H9 (cell line): ENCODE data around the gene MUSTN1. TPM values are rescaled to one million over a fixed set of nuclear protein-coding genes. Genes with fewer than 3 reads are reported as not detected.

Experiments
- DNase-seq: peaks from one replicate; pipeline ENCODE4 v3.0.0-alpha.2; 2017
- H2AFZ ChIP-seq: one replicate; pipeline ENCODE4 v1.6.1; 2013; ENCODE audit warnings: mild to moderate bottlenecking, low read length, control low read depth, moderate library complexity
- H2AK5ac ChIP-seq: 2 replicates; pipeline ENCODE4 v1.6.1; 2013; ENCODE audit warnings: low read length, control low read depth, mixed read lengths; ENCODE audit not compliant: insufficient read length
- H2BK120ac ChIP-seq: one replicate; pipeline ENCODE4 v1.6.1; 2013; ENCODE audit warnings: low read depth, mild to moderate bottlenecking, low read length, control low read depth, inconsistent platforms; ENCODE audit not compliant: poor library complexity, severe bottlenecking
- H2BK12ac ChIP-seq: 2 replicates; pipeline ENCODE4 v1.6.1; 2013; ENCODE audit warnings: low read length, control low read depth, mixed read lengths, low read depth; ENCODE audit not compliant: insufficient read length
- H2BK15ac ChIP-seq: 2 replicates; pipeline ENCODE4 v1.6.1; 2013; ENCODE audit warnings: low read depth, low read length, control low read depth
- H2BK20ac ChIP-seq: one replicate; pipeline ENCODE4 v1.6.1; 2013; ENCODE audit warnings: low read depth, mild to moderate bottlenecking, low read length, control low read depth, inconsistent platforms; ENCODE audit not compliant: poor library complexity, severe bottlenecking
- H2BK5ac ChIP-seq: 2 replicates; pipeline ENCODE4 v1.6.1; 2013; ENCODE audit warnings: low read length, control low read depth, mixed read lengths; ENCODE audit not compliant: insufficient read length
- H3K14ac ChIP-seq: 2 replicates; pipeline ENCODE4 v1.6.1; 2013; ENCODE audit warnings: low read length, control low read depth; ENCODE audit not compliant: insufficient read depth
- H3K18ac ChIP-seq: 2 replicates; pipeline ENCODE4 v1.6.1; 2013; ENCODE audit warnings: low read depth, mild to moderate bottlenecking, mixed read lengths, low read length, control low read depth; ENCODE audit not compliant: insufficient read length
- H3K23ac ChIP-seq: 2 replicates; pipeline ENCODE4 v1.6.1; 2013; ENCODE audit warnings: low read length, control low read depth, mixed read lengths, low read depth; ENCODE audit not compliant: insufficient read length
- H3K23me2 ChIP-seq: 2 replicates; pipeline ENCODE4 v1.6.1; 2013; ENCODE audit warnings: low read depth, mild to moderate bottlenecking, mixed read lengths, low read length, control low read depth; ENCODE audit not compliant: insufficient read length, poor library complexity, severe bottlenecking
- H3K27ac ChIP-seq: 2 replicates; pipeline ENCODE4 v1.5.1; 2013; ENCODE audit warnings: low read length, control low read depth, mixed read lengths, low read depth; ENCODE audit not compliant: insufficient read length
- H3K27me3 ChIP-seq: 2 replicates; pipeline ENCODE4 v1.6.1; 2013; ENCODE audit warnings: low read length, control low read depth, inconsistent platforms; ENCODE audit not compliant: insufficient read depth
- H3K4ac ChIP-seq: 2 replicates; pipeline ENCODE4 v1.6.1; 2013; ENCODE audit warnings: low read depth, mild to moderate bottlenecking, control low read depth, inconsistent platforms, low read length, moderate library complexity
- H3K4me1 ChIP-seq: 2 replicates; pipeline ENCODE4 v1.6.1; 2013; ENCODE audit warnings: low read length, control low read depth, inconsistent platforms; ENCODE audit not compliant: insufficient read depth
- H3K4me2 ChIP-seq: 2 replicates; pipeline ENCODE4 v1.6.1; 2013; ENCODE audit warnings: low read length, control low read depth, mixed read lengths; ENCODE audit not compliant: insufficient read length, insufficient read depth
- H3K56ac ChIP-seq: 2 replicates; pipeline ENCODE4 v1.6.1; 2013; ENCODE audit warnings: low read depth, mild to moderate bottlenecking, mixed read lengths, low read length, control low read depth; ENCODE audit not compliant: insufficient read length
- H3K79me1 ChIP-seq: 2 replicates; pipeline ENCODE4 v1.6.1; 2013; ENCODE audit warnings: low read depth, mild to moderate bottlenecking, moderate library complexity, low read length, control low read depth, inconsistent platforms; ENCODE audit not compliant: insufficient read depth, poor library complexity, severe bottlenecking
- H3K79me2 ChIP-seq: 2 replicates; pipeline ENCODE4 v1.6.1; 2013; ENCODE audit warnings: low read length, control low read depth, inconsistent platforms; ENCODE audit not compliant: insufficient read depth
- H3K9ac ChIP-seq: 2 replicates; pipeline ENCODE4 v1.6.1; 2013; ENCODE audit warnings: low read length, control low read depth, mixed read lengths; ENCODE audit not compliant: insufficient read length; ENCODE audit errors: extremely low read depth
- H3K9me3 ChIP-seq: one replicate; pipeline ENCODE4 v1.6.1; 2013; ENCODE audit warnings: low read depth, low read length, inconsistent platforms; ENCODE audit not compliant: control insufficient read depth
- H3T11ph ChIP-seq: one replicate; pipeline ENCODE4 v1.6.1; 2013; ENCODE audit warnings: mild to moderate bottlenecking, low read length, control low read depth, inconsistent platforms
- H4K20me1 ChIP-seq: one replicate; pipeline ENCODE4 v1.6.1; 2013; ENCODE audit not compliant: control insufficient read depth, insufficient read length, insufficient read depth
- H4K5ac ChIP-seq: 2 replicates; pipeline ENCODE4 v1.6.1; 2013; ENCODE audit warnings: low read depth, mild to moderate bottlenecking, mixed read lengths, low read length, control low read depth; ENCODE audit not compliant: insufficient read length
- H4K8ac ChIP-seq: replicated peaks from 2 replicates; pipeline ENCODE4 v1.6.1; 2013; ENCODE audit warnings: low read length, control low read depth, mixed read lengths, low read depth; ENCODE audit not compliant: insufficient read length
- H4K91ac ChIP-seq: 2 replicates; pipeline ENCODE4 v1.6.1; 2013; ENCODE audit warnings: low read depth, mild to moderate bottlenecking, moderate library complexity, mixed read lengths, low read length, control low read depth; ENCODE audit not compliant: insufficient read length
- H3K27ac Mint-ChIP-seq, 3 experiments: 2 replicates in 2 of 3; 3 replicates in 1 of 3; pipeline ENCODE4 v1.8.0; 2020 to 2021; ENCODE audit warnings: mixed read lengths in 3 of 3, mild to moderate bottlenecking in 1 of 3, moderate library complexity in 1 of 3
- H3K27me3 Mint-ChIP-seq: 2 replicates; pipeline ENCODE4 v1.8.0; 2021; ENCODE audit warnings: low read depth, mild to moderate bottlenecking, moderate library complexity, mixed read lengths
- H3K36me3 Mint-ChIP-seq, 3 experiments: 2 replicates in 2 of 3; 3 replicates in 1 of 3; pipeline ENCODE4 v1.8.0; 2020 to 2021; ENCODE audit warnings: low read depth in 3 of 3, mixed read lengths in 3 of 3; ENCODE audit not compliant: insufficient read depth in 1 of 3
- H3K4me1 Mint-ChIP-seq, 2 experiments: 2 replicates each; pipeline ENCODE4 v1.8.0; 2020; ENCODE audit warnings: mixed read lengths in 2 of 2
- H3K4me3 Mint-ChIP-seq, 2 experiments: 2 replicates in 1 of 2; 3 replicates in 1 of 2; pipeline ENCODE4 v1.8.0; 2020 to 2021; ENCODE audit warnings: mild to moderate bottlenecking in 2 of 2, mixed read lengths in 2 of 2, moderate library complexity in 1 of 2
- H3K9me3 Mint-ChIP-seq, 2 experiments: 2 replicates in 1 of 2; 3 replicates in 1 of 2; pipeline ENCODE4 v1.8.0; 2020; ENCODE audit warnings: mild to moderate bottlenecking in 2 of 2, mixed read lengths in 2 of 2, moderate library complexity in 1 of 2
- WGBS: extraction: QIAGEN DNeasy Blood & Tissue Kit; methylation state at CpG from one replicate; pipeline ENCODE4 v1.1.7; 2013; ENCODE audit warnings: missing lambda C conversion rate, low lambda C conversion rate, mixed read lengths; ENCODE audit not compliant: insufficient read length; ENCODE audit errors: extremely low coverage; 5-methylcytosine and 5-hydroxymethylcytosine counted together
- total RNA-seq: library from RNA; stranded (reverse); gene quantifications from 2 replicates; pipeline ENCODE4 v1.2.1, GENCODE V29; 2021
- TF ChIP-seq, protein P1 (sequence below): fragments of 200-600 bp; sonication (generic); conservative IDR thresholded peaks from 3 replicates; pipeline ENCODE4 v1.8.0; 2021; ENCODE audit warnings: antibody characterized with exemption, mild to moderate bottlenecking

Gene MUSTN1
- total RNA-seq, 1 experiment from 2014 or later = 0.72 TPM

DNA sequence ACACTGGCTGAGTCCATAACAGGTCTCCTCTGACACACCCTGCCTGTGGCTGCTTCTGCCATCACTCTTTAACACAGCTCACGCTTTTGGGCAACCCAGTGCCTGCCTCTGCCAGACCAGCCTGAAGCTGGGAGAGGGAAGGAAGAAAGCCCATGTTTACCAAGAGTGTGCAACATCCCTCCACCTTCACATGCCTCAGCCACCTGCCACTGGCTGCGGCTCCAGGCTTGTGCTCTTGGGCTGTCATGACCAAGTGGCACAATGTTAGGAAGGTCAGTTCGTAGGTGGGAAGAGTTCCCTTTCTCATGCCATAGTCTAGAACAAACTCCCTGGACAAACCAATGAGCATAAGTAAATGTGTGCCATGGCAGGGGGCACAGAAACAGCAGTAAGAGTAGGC is 42.3 kb upstream of the MUSTN1 start:
- Histone ChIP-seq H3K4me2 (no peak overlapping the region), H3K23me2 (no peaks in the 10 kb centered on the region), H3K56ac (no peak overlapping the region), H4K20me1 (no peaks in the 10 kb centered on the region), H3K27me3 (no peaks in the 10 kb centered on the region), H4K91ac (no peak overlapping the region), H4K8ac (no peak overlapping the region), H3K4ac (no peak overlapping the region), H3K9me3 (no peaks in the 10 kb centered on the region), H2BK12ac (no peak overlapping the region), H3K14ac (no peak overlapping the region), H2BK20ac (no peak overlapping the region), H4K5ac (no peak overlapping the region), H3K27ac (no peak overlapping the region), H2AK5ac (no peak overlapping the region), H2BK15ac (no peak overlapping the region), H3T11ph (no peak overlapping the region), H3K9ac (no peak overlapping the region), H3K18ac (no peak overlapping the region), H3K23ac (no peak overlapping the region), H2BK120ac (no peak overlapping the region), H3K79me1 (no peaks in the 10 kb centered on the region), H3K79me2 (no peaks in the 10 kb centered on the region), H3K4me1 (no peaks in the 10 kb centered on the region; the same call in 1 of the 2 replicates), H2AFZ (no peak overlapping the region), H2BK5ac (no peak overlapping the region)
- Mint-ChIP-seq H3K4me1 (peaks cover 18 to 24% of the 10 kb centered on the region in 2 experiments), H3K9me3 (no peaks in the 10 kb centered on the region), H3K27me3 (no peaks in the 10 kb centered on the region), H3K27ac (no peak overlapping the region), H3K36me3 (peaks cover 0 to 2% (median 0%) of the 10 kb centered on the region in 3 experiments; a peak in 2 of 7 replicates), H3K4me3 (no peak overlapping the region)
- TF ChIP-seq, protein P1, sequence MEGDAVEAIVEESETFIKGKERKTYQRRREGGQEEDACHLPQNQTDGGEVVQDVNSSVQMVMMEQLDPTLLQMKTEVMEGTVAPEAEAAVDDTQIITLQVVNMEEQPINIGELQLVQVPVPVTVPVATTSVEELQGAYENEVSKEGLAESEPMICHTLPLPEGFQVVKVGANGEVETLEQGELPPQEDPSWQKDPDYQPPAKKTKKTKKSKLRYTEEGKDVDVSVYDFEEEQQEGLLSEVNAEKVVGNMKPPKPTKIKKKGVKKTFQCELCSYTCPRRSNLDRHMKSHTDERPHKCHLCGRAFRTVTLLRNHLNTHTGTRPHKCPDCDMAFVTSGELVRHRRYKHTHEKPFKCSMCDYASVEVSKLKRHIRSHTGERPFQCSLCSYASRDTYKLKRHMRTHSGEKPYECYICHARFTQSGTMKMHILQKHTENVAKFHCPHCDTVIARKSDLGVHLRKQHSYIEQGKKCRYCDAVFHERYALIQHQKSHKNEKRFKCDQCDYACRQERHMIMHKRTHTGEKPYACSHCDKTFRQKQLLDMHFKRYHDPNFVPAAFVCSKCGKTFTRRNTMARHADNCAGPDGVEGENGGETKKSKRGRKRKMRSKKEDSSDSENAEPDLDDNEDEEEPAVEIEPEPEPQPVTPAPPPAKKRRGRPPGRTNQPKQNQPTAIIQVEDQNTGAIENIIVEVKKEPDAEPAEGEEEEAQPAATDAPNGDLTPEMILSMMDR = no peak
- DNase-seq = no peak
- WGBS = no CpG with 5 or more reads among the region's 3 CpGs
